Endothelial cell of umbilical vein (primary cell): Measurements from ENCODE around the gene CA14. TPM values are rescaled to one million over a fixed set of nuclear protein-coding genes. Genes with fewer than 3 reads are reported as not detected.
"Not testable (repeated sequence)": the region's sequence is repeated elsewhere in the genome, so short reads cannot be mapped to it uniquely, and the experiment has no call there.

Experiments used
- BruUV-seq: library from RNA; stranded (reverse); fragments of 400-500 nt; replicated peaks from 2 replicates; lab custom pipeline; 2021; lab: Mats Ljungman, UMichigan
- CTCF ChIA-PET: fragments of 300-600, 350-600 bp; sonication (Branson Sonifier 250); formaldehyde crosslinking; loops from one replicate; lab custom pipeline; 2021; ENCODE audit warnings: antibody characterized with exemption, inconsistent platforms; lab: Charles Lee
- POLR2A ChIA-PET: fragments of 300-600, 350-600 bp; sonication (Branson Sonifier 250); formaldehyde crosslinking; loops from one replicate; lab custom pipeline; 2021; ENCODE audit warnings: antibody characterized with exemption, inconsistent platforms; lab: Charles Lee
- DNase-seq: peaks from one replicate; pipeline ENCODE4 v3.0.0-alpha.2; 2011; ENCODE audit warnings: low read depth, low spot score
- FAIRE-seq: peaks from 2 replicates; lab custom pipeline; 2011; peaks lifted over from hg19 to GRCh38; lab: Jason Lieb, UNC
- H2AFZ ChIP-seq: 2 replicates; pipeline ENCODE4 v1.6.0; 2012; ENCODE audit warnings: low read depth, low read length, control low read depth, inconsistent platforms
- H3K27ac ChIP-seq: 2 replicates; pipeline ENCODE4 v1.5.1; 2011; ENCODE audit warnings: low read depth, mild to moderate bottlenecking, control low read depth, low read length, moderate library complexity; ENCODE audit not compliant: insufficient read depth
- H3K27me3 ChIP-seq, 2 experiments: 2 replicates each; pipeline versions ENCODE4 v1.6.0 to v1.6.1; 2011; ENCODE audit warnings: low read length in 2 of 2, mixed read lengths in 1 of 2; ENCODE audit not compliant: control insufficient read depth in 2 of 2, insufficient read depth in 2 of 2
- H3K36me3 ChIP-seq, 2 experiments: 2 replicates in 1 of 2; 3 replicates in 1 of 2; pipeline ENCODE4 v1.5.1; 2011; ENCODE audit warnings: low read length in 2 of 2, mild to moderate bottlenecking in 1 of 2, moderate library complexity in 1 of 2; ENCODE audit not compliant: control insufficient read depth in 2 of 2, insufficient read depth in 2 of 2; ENCODE audit errors: extremely low read depth in 1 of 2
- H3K4me1 ChIP-seq: 3 replicates; pipeline ENCODE4 v1.5.1; 2011; ENCODE audit warnings: mild to moderate bottlenecking, low read length; ENCODE audit not compliant: control insufficient read depth, insufficient read depth; ENCODE audit errors: extremely low read depth
- H3K4me2 ChIP-seq: 2 replicates; pipeline ENCODE4 v1.6.1; 2011; ENCODE audit warnings: low read length, control low read depth, mixed read lengths; ENCODE audit not compliant: insufficient read depth
- H3K4me3 ChIP-seq, 3 experiments: fragments of 200-600 bp in 1 of 3; sonication (generic), shearing (Covaris generic) in 1 of 3; replicated peaks in 1 of 3; 2 replicates each; pipeline ENCODE4 v1.5.1; 2011 to 2016; ENCODE audit warnings: control low read depth in 3 of 3, low read length in 3 of 3, mild to moderate bottlenecking in 2 of 3, inconsistent platforms in 1 of 3, low read depth in 1 of 3, moderate library complexity in 1 of 3; ENCODE audit not compliant: insufficient read depth in 1 of 3
- H3K79me2 ChIP-seq: 2 replicates; pipeline ENCODE4 v1.6.0; 2012; ENCODE audit warnings: low read length, inconsistent platforms; ENCODE audit not compliant: control insufficient read depth, insufficient read depth
- H3K9ac ChIP-seq: replicated peaks from 2 replicates; pipeline ENCODE3; 2011; ENCODE audit warnings: low read length, control low read depth; ENCODE audit not compliant: insufficient read depth; ENCODE audit errors: extremely low read depth
- H3K9me1 ChIP-seq: replicated peaks from 3 replicates; pipeline ENCODE4 v1.6.0; 2011; ENCODE audit warnings: mild to moderate bottlenecking, low read length; ENCODE audit not compliant: control insufficient read depth, insufficient read depth; ENCODE audit errors: extremely low read depth
- H3K9me3 ChIP-seq: replicated peaks from 2 replicates; pipeline ENCODE4 v1.5.1; 2012; ENCODE audit warnings: low read length, inconsistent platforms; ENCODE audit not compliant: control insufficient read depth, insufficient read depth
- H4K20me1 ChIP-seq: replicated peaks from 2 replicates; pipeline ENCODE3; 2011; ENCODE audit warnings: mild to moderate bottlenecking, low read length; ENCODE audit not compliant: control insufficient read depth, insufficient read depth; ENCODE audit errors: extremely low read depth
- CTCF ChIP-seq, 2 donors: IDR thresholded peaks; 1 replicate in 1 of 2; 2 replicates in 1 of 2; pipeline ENCODE4 v1.5.1; 2011; ENCODE audit warnings: low read length in 2 of 2, mild to moderate bottlenecking in 2 of 2, moderate library complexity in 2 of 2, control low read depth in 1 of 2, inconsistent platforms in 1 of 2, low read depth in 1 of 2; ENCODE audit not compliant: insufficient read depth in 1 of 2; ENCODE audit errors: extremely low read depth in 1 of 2
- MAX ChIP-seq: IDR thresholded peaks from 2 replicates; pipeline ENCODE4 v1.6.1; 2011; ENCODE audit not compliant: insufficient read depth, insufficient read length
- POLR2A ChIP-seq: IDR thresholded peaks from 2 replicates; pipeline ENCODE4 v1.6.1; 2012; ENCODE audit warnings: low read depth, mild to moderate bottlenecking, control low read depth, low read length
- POLR2AphosphoS5 ChIP-seq: IDR thresholded peaks from 2 replicates; pipeline ENCODE4 v1.6.1; 2012; ENCODE audit warnings: low read depth, mild to moderate bottlenecking, control low read depth, low read length, moderate library complexity; ENCODE audit not compliant: insufficient read depth
- dilution Hi-C: fragments of 300-500 bp; cut with MboI; formaldehyde crosslinking; loops from one replicate; pipeline ENCODE4 v1.15.0; 2019; ENCODE audit warnings: low sequenced_read_pairs; ENCODE audit not compliant: extremely low pct_ligation_motif_present
- intact Hi-C: fragments of 100-400 bp; cut with micrococcal nuclease; formaldehyde crosslinking; loops from one replicate; pipeline ENCODE4 v1.10.0; 2022
- polyA plus RNA-seq, 4 experiments: library from polyadenylated mRNA; depleted of rRNA in 3 of 4; stranded (reverse) in 3 of 4; unstranded in 1 of 4; fragments of >200 nt; gene quantifications; 2 replicates each; pipeline versions ENCODE4 v1.2.1 to v1.2.3, GENCODE V29; 2011 to 2012; ENCODE audit warnings: missing spikeins in 1 of 4
- total RNA-seq: library from RNA; stranded (reverse); gene quantifications from 2 replicates; pipeline ENCODE4 v1.2.3, GENCODE V29; 2021

Gene CA14
- total and polyA plus RNA-seq, 2 donors (not counting 3 experiments of a cell fraction or from before 2014, with no cell fraction given), result not detected

- CTCF ChIA-PET, result interaction anchor here (1.2 to 1.3 kb wide), 2 partner anchors 10 to 26 kb away, joined by 3 read pairs; no protein-coding TSS in a partner anchor
- H3K4me3 ChIP-seq, result peak overlapping the region; percentile 20 to 72 (median 38)
- POLR2A ChIA-PET, result no interaction called here
- peak; percentile 88 for DNase-seq
- no peaks in the 10 kb centered on the region for H4K20me1 ChIP-seq
- H3K36me3 ChIP-seq, result no peaks in the 10 kb centered on the region
- TF ChIP-seq POLR2AphosphoS5, result peak; percentile 60
- peak; percentile 4 to 18 for TF ChIP-seq CTCF (IDR thresholded peaks at IDR 0.05; ENCODE audit: extremely low read depth in 1 of 2, insufficient read depth in 1 of 2, low read depth in 1 of 2, low read length in 2 of 2)
- peak; percentile 88 for TF ChIP-seq MAX
- no peak for TF ChIP-seq POLR2A
- intact Hi-C loops (loop anchor here (1.0 kb wide), 1 partner anchor 314 kb away; the partner anchor contains the start of gene BOLA1), dilution Hi-C loops (no loop called here)
- H3K79me2 ChIP-seq, result no peaks in the 10 kb centered on the region
- no peaks in the 10 kb centered on the region for H3K9me3 ChIP-seq
- peak overlapping the region; percentile 79 for H3K9ac ChIP-seq
- H3K9me1 ChIP-seq, result no peaks in the 10 kb centered on the region
- peak; percentile 91 for FAIRE-seq
- TSS peak; percentile 99 for BruUV-seq
- H3K4me1 ChIP-seq, result peaks cover 2% of the 10 kb centered on the region
- peak overlapping the region; percentile 86 for H3K4me2 ChIP-seq
- H3K27ac ChIP-seq, result peak overlapping the region; percentile 27
- no peaks in the 10 kb centered on the region for H3K27me3 ChIP-seq
- H2AFZ ChIP-seq, result peak overlapping the region; percentile 65
These were observed 44.1 kb upstream of the CA14 start for GRCh38 chr1:150213170-150214098.

- H3K9ac ChIP-seq, result peak overlapping the region; percentile 79
These were observed 43.3 kb upstream of the CA14 start for GRCh38 chr1:150214099-150214756.

GRCh38 chr1:150215855-150216254, 41.7 kb upstream of the CA14 start:
- dilution Hi-C loops, DNase-seq, BruUV-seq, H3K79me2 ChIP-seq, H3K36me3 ChIP-seq, intact Hi-C loops, H3K4me2 ChIP-seq, H4K20me1 ChIP-seq, H3K4me3 ChIP-seq, H3K9me1 ChIP-seq, H2AFZ ChIP-seq, H3K9me3 ChIP-seq, H3K4me1 ChIP-seq, FAIRE-seq, H3K27me3 ChIP-seq, H3K27ac ChIP-seq, POLR2A ChIA-PET, H3K9ac ChIP-seq: not testable (repeated sequence)
- CTCF ChIA-PET, result interaction anchor here (1.1 kb wide), 1 partner anchor 40 kb away, joined by 3 read pairs; no protein-coding TSS in a partner anchor

More at GRCh38 chr1:150214099-150214756, 43.3 kb upstream of the CA14 start:
- DNase-seq, H3K79me2 ChIP-seq, H3K36me3 ChIP-seq, intact Hi-C loops, H3K4me1 ChIP-seq, H3K9me1 ChIP-seq, H3K27me3 ChIP-seq, BruUV-seq, H3K9me3 ChIP-seq, H4K20me1 ChIP-seq, FAIRE-seq, dilution Hi-C loops: not testable (repeated sequence)
- Histone ChIP-seq H2AFZ (peak overlapping the region; percentile 65), H3K27ac (peak overlapping the region; percentile 27), H3K4me2 (peak overlapping the region; percentile 86), H3K4me3 (peak overlapping the region; percentile 20 to 72 (median 38))
- CTCF ChIA-PET, result interaction anchor here (1.2 to 1.3 kb wide), 2 partner anchors 9 to 27 kb away, joined by 3 read pairs; no protein-coding TSS in a partner anchor
- POLR2A ChIA-PET, result interaction anchor here (0.7 kb wide), 1 partner anchor 28 kb away, joined by 4 read pairs; no protein-coding TSS in a partner anchor
